ENCODE data around the gene GRIK5.

GRIK5 gene

GRCh38 chr19:42095814-42096230 is 25.8 kb upstream of the GRIK5 start:
- DNase-seq (ENCODE audit: low read depth) = no peak

GRCh38 chr19:42095142-42095813 is 25.3 kb upstream of the GRIK5 start:
- DNase-seq (ENCODE audit: low read depth) = no peak

GRCh38 chr19:42093926-42094325 is 23.9 kb upstream of the GRIK5 start:
- DNase-seq (ENCODE audit: low read depth) = no peak

GRCh38 chr19:42093505-42093904 is 23.5 kb upstream of the GRIK5 start:
- DNase-seq (ENCODE audit: low read depth) = no peak

GRCh38 chr19:42092350-42092749 is 22.3 kb upstream of the GRIK5 start:
- no peak for DNase-seq (ENCODE audit: low read depth)

- peak; percentile 12 for DNase-seq (ENCODE audit: low read depth)
Observed at GRCh38 chr19:42091742-42092141, 21.7 kb upstream of the GRIK5 start.

- no peak for DNase-seq (ENCODE audit: low read depth)
Observed at GRCh38 chr19:42091300-42091699, 21.3 kb upstream of the GRIK5 start.

GRCh38 chr19:42090672-42091071 is 20.7 kb upstream of the GRIK5 start:
- no peak for DNase-seq (ENCODE audit: low read depth)

- DNase-seq (ENCODE audit: low read depth) = no peak
Observed at GRCh38 chr19:42089772-42090171, 19.8 kb upstream of the GRIK5 start.

GRCh38 chr19:42089191-42089750 is 19.3 kb upstream of the GRIK5 start:
- DNase-seq (ENCODE audit: low read depth) = no peak

- peak; percentile 33 for DNase-seq (ENCODE audit: low read depth)
Observed at GRCh38 chr19:42088471-42089190, 18.6 kb upstream of the GRIK5 start.

- no peak for DNase-seq (ENCODE audit: low read depth)
Observed at GRCh38 chr19:42086770-42087550, 17.0 kb upstream of the GRIK5 start.

GRCh38 chr19:42086188-42086736 is 16.3 kb upstream of the GRIK5 start:
- DNase-seq (ENCODE audit: low read depth) = no peak

GRCh38 chr19:42083537-42083936 is 13.5 kb upstream of the GRIK5 start:
- DNase-seq (ENCODE audit: low read depth) = no peak

- DNase-seq (ENCODE audit: low read depth) = peak; percentile 37
Observed at GRCh38 chr19:42081584-42082203, 11.7 kb upstream of the GRIK5 start.

- DNase-seq (ENCODE audit: low read depth) = no peak
Observed at GRCh38 chr19:42080764-42081375, 10.9 kb upstream of the GRIK5 start.

- DNase-seq (ENCODE audit: low read depth) = no peak
Observed at GRCh38 chr19:42079886-42080763, 10.1 kb upstream of the GRIK5 start.

GRCh38 chr19:42079276-42079669 is 9.3 kb upstream of the GRIK5 start:
- no peak for DNase-seq (ENCODE audit: low read depth)

- no peak for DNase-seq (ENCODE audit: low read depth)
Observed at GRCh38 chr19:42078538-42079275, 8.7 kb upstream of the GRIK5 start.

GRCh38 chr19:42078058-42078457 is 8.1 kb upstream of the GRIK5 start:
- no peak for DNase-seq (ENCODE audit: low read depth)
